A549 treated with dexamethasone at 1 μM for 4 hours (cell line): ENCODE data around the gene MAGEB17. TPM values are rescaled to one million over a fixed set of nuclear protein-coding genes. Genes with fewer than 3 reads are reported as not detected.

Source experiments
- total RNA-seq: library from RNA; stranded (reverse); fragments of 200-300 nt; extraction: Qiagen RNA extraction; gene quantifications from 5 replicates; pipeline ENCODE4 v1.2.3, GENCODE V29; 2022

Gene MAGEB17, protein sequence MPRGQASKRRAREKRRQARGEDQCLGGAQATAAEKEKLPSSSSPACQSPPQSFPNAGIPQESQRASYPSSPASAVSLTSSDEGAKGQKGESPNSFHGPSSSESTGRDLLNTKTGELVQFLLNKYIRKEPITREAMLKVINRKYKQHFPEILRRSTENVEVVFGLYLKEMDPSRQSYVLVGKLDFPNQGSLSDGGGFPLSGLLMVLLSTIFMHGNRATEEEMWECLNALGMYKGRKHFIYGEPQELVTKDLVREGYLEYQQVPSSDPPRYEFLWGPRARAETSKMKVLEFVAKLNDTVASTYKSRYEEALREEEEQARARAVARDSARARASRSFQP
- not detected in 5 replicates for total RNA-seq

DNA sequence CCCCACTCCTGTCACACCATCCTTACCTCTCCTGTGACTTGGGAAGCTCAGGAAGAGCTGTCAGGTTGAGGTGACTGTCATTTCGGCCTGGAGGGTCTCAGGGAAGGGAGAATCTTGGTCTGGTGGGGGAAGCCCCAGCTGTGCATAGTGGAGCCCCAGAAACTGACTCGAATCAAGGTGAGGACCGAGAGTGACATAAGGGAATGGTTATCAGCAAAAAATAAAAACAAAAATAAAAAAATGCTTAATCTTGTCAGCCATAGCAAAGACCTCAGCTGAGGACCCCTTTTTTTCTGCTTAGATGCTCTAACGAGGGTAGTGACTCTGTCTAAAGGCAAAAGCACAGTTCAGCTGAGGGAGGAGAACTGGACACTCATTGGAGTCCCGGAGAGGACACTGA lies at the start of gene MAGEB17:
TSS of gene MAGEB17 (plus strand) at position 301 of the 400 bp plus-strand sequence. CDS start 2,902 bp downstream, outside the sequence.

DNA sequence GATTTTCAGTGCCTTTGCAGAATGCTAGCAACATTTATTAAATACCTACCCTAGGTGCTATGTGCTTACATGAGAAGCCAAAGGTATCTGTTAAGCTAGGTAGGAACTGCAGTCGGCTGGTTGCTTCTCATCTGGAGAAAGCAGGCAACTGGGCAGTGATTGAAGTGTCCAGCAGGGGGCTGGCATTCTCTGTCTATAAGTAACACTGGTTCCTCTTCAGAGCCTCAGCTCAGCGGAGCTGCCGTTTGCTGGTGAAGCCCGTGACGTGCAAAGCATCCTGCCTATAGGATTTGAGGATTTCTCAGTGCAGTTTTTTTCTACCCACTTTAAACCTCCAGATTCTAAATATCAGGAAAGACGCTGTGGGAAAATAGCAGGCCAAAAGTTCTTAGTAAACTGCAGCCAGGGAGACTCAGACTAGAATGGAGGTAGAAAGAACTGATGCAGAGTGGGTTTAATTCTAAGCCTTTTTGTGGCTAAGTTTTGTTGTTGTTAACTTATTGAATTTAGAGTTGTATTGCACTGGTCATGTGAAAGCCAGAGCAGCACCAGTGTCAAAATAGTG lies 44.0 kb upstream of the MAGEB17 start, which contains the start of gene GRPR:
TSS of gene GRPR (plus strand) at position 344 of the 565 bp plus-strand sequence. CDS start 389 bp downstream, outside the sequence.

Other genes with a start within 250 kb of the MAGEB17 start
- gene GRPR, start 43.9 kb upstream of the MAGEB17 start, total RNA-seq: not detected in 5 replicates